ENCODE data around the gene CNOT4.

The CNOT4 gene

DNA sequence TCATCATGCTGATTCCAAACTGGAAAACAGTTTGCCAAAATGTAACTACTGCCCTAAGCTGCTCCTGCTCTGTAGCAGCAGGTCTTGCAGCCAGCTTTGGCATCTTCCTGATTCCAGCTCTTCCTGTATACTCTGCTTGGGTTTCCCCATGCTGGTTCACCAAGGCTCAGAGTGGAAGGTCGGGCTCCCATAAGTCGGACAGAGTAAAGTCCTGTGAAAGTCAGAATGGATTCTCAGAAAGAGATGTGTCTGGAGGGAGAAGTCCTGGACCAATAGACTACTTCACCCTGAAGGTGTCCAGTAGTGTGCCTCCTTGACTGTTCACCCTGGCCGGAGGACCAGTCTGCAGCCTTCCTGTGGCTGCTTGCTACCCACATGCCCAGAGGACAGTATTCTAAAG is 182.4 kb downstream of the CNOT4 start:
- H3K27ac ChIP-seq (ENCODE audit: low read length): no peak overlapping the region
- H3K4me3 ChIP-seq (ENCODE audit: low read depth in 1 of 2, low read length in 2 of 2): no peak overlapping the region
- no peak for DNase-seq
- no peak overlapping the region for H3K9ac ChIP-seq (ENCODE audit: low read depth, low read length)
- H3K27me3 ChIP-seq (ENCODE audit: insufficient read depth, low read length, poor library complexity): no peaks in the 10 kb centered on the region
- H2AFZ ChIP-seq (ENCODE audit: low read depth, low read length): no peak overlapping the region
- H3K4me2 ChIP-seq (ENCODE audit: insufficient read depth, low read length): no peak overlapping the region
- no peak for ATAC-seq (ENCODE audit: insufficient read depth, low read depth)
- H3K36me3 ChIP-seq (ENCODE audit: insufficient read depth, low read length): no peaks in the 10 kb centered on the region
- peaks cover 10% of the 10 kb centered on the region for H3K9me3 ChIP-seq (ENCODE audit: insufficient read depth, low read length, severe bottlenecking)
- no peaks in the 10 kb centered on the region for H3K79me2 ChIP-seq (ENCODE audit: insufficient read depth, low read length)
- no peaks in the 10 kb centered on the region for H4K20me1 ChIP-seq (ENCODE audit: insufficient read depth, low read length)
- TF ChIP-seq, protein P1, sequence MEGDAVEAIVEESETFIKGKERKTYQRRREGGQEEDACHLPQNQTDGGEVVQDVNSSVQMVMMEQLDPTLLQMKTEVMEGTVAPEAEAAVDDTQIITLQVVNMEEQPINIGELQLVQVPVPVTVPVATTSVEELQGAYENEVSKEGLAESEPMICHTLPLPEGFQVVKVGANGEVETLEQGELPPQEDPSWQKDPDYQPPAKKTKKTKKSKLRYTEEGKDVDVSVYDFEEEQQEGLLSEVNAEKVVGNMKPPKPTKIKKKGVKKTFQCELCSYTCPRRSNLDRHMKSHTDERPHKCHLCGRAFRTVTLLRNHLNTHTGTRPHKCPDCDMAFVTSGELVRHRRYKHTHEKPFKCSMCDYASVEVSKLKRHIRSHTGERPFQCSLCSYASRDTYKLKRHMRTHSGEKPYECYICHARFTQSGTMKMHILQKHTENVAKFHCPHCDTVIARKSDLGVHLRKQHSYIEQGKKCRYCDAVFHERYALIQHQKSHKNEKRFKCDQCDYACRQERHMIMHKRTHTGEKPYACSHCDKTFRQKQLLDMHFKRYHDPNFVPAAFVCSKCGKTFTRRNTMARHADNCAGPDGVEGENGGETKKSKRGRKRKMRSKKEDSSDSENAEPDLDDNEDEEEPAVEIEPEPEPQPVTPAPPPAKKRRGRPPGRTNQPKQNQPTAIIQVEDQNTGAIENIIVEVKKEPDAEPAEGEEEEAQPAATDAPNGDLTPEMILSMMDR (IDR thresholded peaks at IDR 0.05; ENCODE audit: borderline replicate concordance, extremely low read depth, low read length, poor library complexity, severe bottlenecking): no peak
- no peak for TF ChIP-seq EZH2 (IDR thresholded peaks at IDR 0.05; ENCODE audit: borderline replicate concordance, low read depth, low read length, severe bottlenecking)
- no peaks in the 10 kb centered on the region for H3K4me1 ChIP-seq (ENCODE audit: insufficient read depth, low read length)

DNA sequence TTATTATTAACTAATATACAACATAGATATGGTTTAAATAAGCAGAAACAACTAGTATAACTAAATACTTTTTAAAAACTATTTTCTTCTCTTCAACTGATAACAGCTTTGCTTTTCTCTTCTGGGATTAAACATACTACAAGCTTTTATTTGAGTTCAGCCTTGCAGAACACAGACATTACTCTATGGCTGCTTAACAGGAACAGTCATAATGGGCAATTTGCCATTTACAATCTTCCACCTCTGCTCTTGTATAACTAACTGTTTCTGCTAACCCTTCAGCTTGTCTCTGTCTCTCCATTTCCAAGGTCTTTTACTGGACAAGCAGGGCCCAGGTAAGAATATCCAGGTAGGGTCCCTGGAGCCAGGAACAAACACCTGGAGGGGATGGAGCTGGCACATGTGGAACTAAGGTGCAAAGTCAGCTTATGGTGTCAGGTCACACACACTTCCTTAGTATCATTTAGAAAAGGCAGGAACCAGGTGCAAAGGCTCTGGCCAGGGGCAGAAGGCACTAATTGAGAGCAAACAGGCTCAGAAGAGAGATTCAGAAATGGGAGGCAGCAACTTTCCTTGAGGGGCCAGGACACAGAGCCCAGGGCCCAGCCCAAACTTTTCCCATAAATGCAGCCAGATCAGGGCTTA is 183.1 kb downstream of the CNOT4 start:
- H3K27me3 ChIP-seq (ENCODE audit: insufficient read depth, low read length, poor library complexity): no peaks in the 10 kb centered on the region
- no peak overlapping the region for H3K4me2 ChIP-seq (ENCODE audit: insufficient read depth, low read length)
- no peaks in the 10 kb centered on the region for H3K36me3 ChIP-seq (ENCODE audit: insufficient read depth, low read length)
- ATAC-seq (ENCODE audit: insufficient read depth, low read depth) (no peak), DNase-seq (no peak)
- peaks cover 10% of the 10 kb centered on the region for H3K9me3 ChIP-seq (ENCODE audit: insufficient read depth, low read length, severe bottlenecking)
- H3K9ac ChIP-seq (ENCODE audit: low read depth, low read length): no peak overlapping the region
- no peak overlapping the region for H3K27ac ChIP-seq (ENCODE audit: low read length)
- no peaks in the 10 kb centered on the region for H3K79me2 ChIP-seq (ENCODE audit: insufficient read depth, low read length)
- no peak overlapping the region for H3K4me3 ChIP-seq (ENCODE audit: low read depth in 1 of 2, low read length in 2 of 2)
- H4K20me1 ChIP-seq (ENCODE audit: insufficient read depth, low read length): no peaks in the 10 kb centered on the region
- no peak overlapping the region for H2AFZ ChIP-seq (ENCODE audit: low read depth, low read length)
- TF ChIP-seq, protein P1 (IDR thresholded peaks at IDR 0.05; ENCODE audit: borderline replicate concordance, extremely low read depth, low read length, poor library complexity, severe bottlenecking): no peak
- TF ChIP-seq EZH2 (IDR thresholded peaks at IDR 0.05; ENCODE audit: borderline replicate concordance, low read depth, low read length, severe bottlenecking): no peak
- H3K4me1 ChIP-seq (ENCODE audit: insufficient read depth, low read length): no peaks in the 10 kb centered on the region

GRCh38 chr7:135322571-135323340 is 187.1 kb downstream of the CNOT4 start:
- H3K79me2 ChIP-seq (ENCODE audit: insufficient read depth, low read length): no peaks in the 10 kb centered on the region

More at GRCh38 chr7:135322571-135323340, 187.1 kb downstream of the CNOT4 start:
- Histone ChIP-seq H3K27ac (ENCODE audit: low read length) (no peak overlapping the region), H3K9ac (ENCODE audit: low read depth, low read length) (no peak overlapping the region), H3K36me3 (ENCODE audit: insufficient read depth, low read length) (no peaks in the 10 kb centered on the region), H3K9me3 (ENCODE audit: insufficient read depth, low read length, severe bottlenecking) (peaks cover 10% of the 10 kb centered on the region), H2AFZ (ENCODE audit: low read depth, low read length) (no peak overlapping the region), H3K27me3 (ENCODE audit: insufficient read depth, low read length, poor library complexity) (no peaks in the 10 kb centered on the region), H3K4me2 (ENCODE audit: insufficient read depth, low read length) (no peak overlapping the region), H3K4me3 (ENCODE audit: low read depth in 1 of 2, low read length in 2 of 2) (no peak overlapping the region), H4K20me1 (ENCODE audit: insufficient read depth, low read length) (no peaks in the 10 kb centered on the region), H3K4me1 (ENCODE audit: insufficient read depth, low read length) (no peaks in the 10 kb centered on the region)
- ATAC-seq (ENCODE audit: insufficient read depth, low read depth) (no peak), DNase-seq (no peak)
- TF ChIP-seq, protein P1 (IDR thresholded peaks at IDR 0.05; ENCODE audit: borderline replicate concordance, extremely low read depth, low read length, poor library complexity, severe bottlenecking): no peak
- TF ChIP-seq EZH2 (IDR thresholded peaks at IDR 0.05; ENCODE audit: borderline replicate concordance, low read depth, low read length, severe bottlenecking): no peak

Data from DND-41 (cell line).